ENCODE measurements around the gene ZYG11A.

DNA sequence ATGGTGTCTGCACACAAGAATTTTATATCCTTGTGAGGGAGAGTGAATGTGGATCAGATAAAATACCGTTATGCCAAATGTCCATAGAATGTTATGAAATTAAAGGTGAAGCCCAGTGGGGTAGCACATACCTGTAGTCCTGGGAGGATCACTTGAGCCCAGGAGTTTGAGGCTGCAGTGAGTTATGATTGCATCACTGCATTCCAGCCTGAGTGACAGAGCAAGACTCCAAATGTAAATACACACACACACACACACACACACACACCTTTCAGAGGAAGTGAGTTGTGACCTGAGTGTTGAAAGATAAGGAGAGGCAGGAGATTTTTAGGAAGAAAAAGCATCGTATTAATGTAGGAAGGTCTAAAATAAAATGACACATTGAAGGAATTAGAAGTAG lies 28.1 kb upstream of the ZYG11A start:
- TF ChIP-seq, protein P1, sequence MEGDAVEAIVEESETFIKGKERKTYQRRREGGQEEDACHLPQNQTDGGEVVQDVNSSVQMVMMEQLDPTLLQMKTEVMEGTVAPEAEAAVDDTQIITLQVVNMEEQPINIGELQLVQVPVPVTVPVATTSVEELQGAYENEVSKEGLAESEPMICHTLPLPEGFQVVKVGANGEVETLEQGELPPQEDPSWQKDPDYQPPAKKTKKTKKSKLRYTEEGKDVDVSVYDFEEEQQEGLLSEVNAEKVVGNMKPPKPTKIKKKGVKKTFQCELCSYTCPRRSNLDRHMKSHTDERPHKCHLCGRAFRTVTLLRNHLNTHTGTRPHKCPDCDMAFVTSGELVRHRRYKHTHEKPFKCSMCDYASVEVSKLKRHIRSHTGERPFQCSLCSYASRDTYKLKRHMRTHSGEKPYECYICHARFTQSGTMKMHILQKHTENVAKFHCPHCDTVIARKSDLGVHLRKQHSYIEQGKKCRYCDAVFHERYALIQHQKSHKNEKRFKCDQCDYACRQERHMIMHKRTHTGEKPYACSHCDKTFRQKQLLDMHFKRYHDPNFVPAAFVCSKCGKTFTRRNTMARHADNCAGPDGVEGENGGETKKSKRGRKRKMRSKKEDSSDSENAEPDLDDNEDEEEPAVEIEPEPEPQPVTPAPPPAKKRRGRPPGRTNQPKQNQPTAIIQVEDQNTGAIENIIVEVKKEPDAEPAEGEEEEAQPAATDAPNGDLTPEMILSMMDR (IDR thresholded peaks at IDR 0.05) = no peak
- no peak for TF ChIP-seq POLR2A (IDR thresholded peaks at IDR 0.05)
